GM23338 (cell line): Measurements from ENCODE around the gene OR13F1. TPM values are rescaled to one million over a fixed set of nuclear protein-coding genes. Genes with fewer than 3 reads are reported as not detected.
A peak's percentile ranks its signal among the peaks of the same experiment; 100 is the strongest.

ENCODE experiments used
- ATAC-seq: fragments of 200-7000 bp; cut with Tn5 transposase; 3 replicates; pipeline ENCODE4 v1.9.1; 2020
- DNase-seq: peaks from one replicate; pipeline ENCODE4 v3.0.0-alpha.2; 2015; ENCODE audit warnings: low spot score
- H2AFZ ChIP-seq: fragments of 200-600 bp; sonication (generic); 2 replicates; pipeline ENCODE4 v1.8.0; 2016; ENCODE audit warnings: antibody characterized with exemption, mild to moderate bottlenecking, moderate library complexity
- H3F3A ChIP-seq: fragments of 200-600 bp; sonication (generic); replicated peaks from 2 replicates; pipeline ENCODE4 v1.8.0; 2017; ENCODE audit warnings: antibody characterized with exemption, mixed run types, low read depth
- H3K27ac ChIP-seq: fragments of 200-600 bp; sonication (generic); 2 replicates; pipeline ENCODE4 v1.6.1; 2016; ENCODE audit warnings: low read depth
- H3K27me3 ChIP-seq: fragments of 200-600 bp; sonication (generic); 2 replicates; pipeline ENCODE4 v1.8.0; 2016; ENCODE audit warnings: mild to moderate bottlenecking, mixed run types, moderate library complexity; ENCODE audit not compliant: insufficient read depth
- H3K36me3 ChIP-seq: fragments of 200-600 bp; sonication (generic); 2 replicates; pipeline ENCODE4 v1.8.0; 2016; ENCODE audit warnings: mild to moderate bottlenecking; ENCODE audit not compliant: insufficient read depth
- H3K4me1 ChIP-seq: fragments of 200-600 bp; sonication (generic); 2 replicates; pipeline ENCODE4 v1.8.0; 2016; ENCODE audit warnings: mild to moderate bottlenecking, moderate library complexity; ENCODE audit not compliant: insufficient read depth
- H3K4me2 ChIP-seq: fragments of 200-600 bp; sonication (generic); 2 replicates; pipeline ENCODE4 v1.7.1; 2017; ENCODE audit warnings: mixed run types
- H3K4me3 ChIP-seq: fragments of 200-600 bp; sonication (generic); 2 replicates; pipeline ENCODE4 v1.6.1; 2016; ENCODE audit warnings: mixed run types
- H3K79me2 ChIP-seq: fragments of 200-600 bp; sonication (generic); replicated peaks from 2 replicates; pipeline ENCODE4 v1.8.0; 2017; ENCODE audit warnings: mild to moderate bottlenecking; ENCODE audit not compliant: insufficient read depth
- H3K9me2 ChIP-seq: fragments of 200-600 bp; sonication (generic); 2 replicates; pipeline ENCODE4 v1.8.0; 2017; ENCODE audit not compliant: insufficient read depth
- H4K20me1 ChIP-seq: fragments of 200-600 bp; sonication (generic); replicated peaks from 2 replicates; pipeline ENCODE4 v1.8.0; 2017; ENCODE audit warnings: mild to moderate bottlenecking; ENCODE audit not compliant: insufficient read depth
- H3K27ac Mint-ChIP-seq: 2 replicates; pipeline ENCODE4 v1.8.0; 2020; ENCODE audit warnings: inconsistent platforms, mild to moderate bottlenecking, moderate library complexity, mixed read lengths
- H3K27me3 Mint-ChIP-seq: 3 replicates; pipeline ENCODE4 v1.8.0; 2022; ENCODE audit warnings: low read depth, mild to moderate bottlenecking, moderate library complexity, mixed read lengths, inconsistent platforms; ENCODE audit not compliant: insufficient read depth, poor library complexity
- H3K36me3 Mint-ChIP-seq: 3 replicates; pipeline ENCODE4 v1.8.0; 2021; ENCODE audit warnings: low read depth, mild to moderate bottlenecking, inconsistent platforms, moderate library complexity, mixed read lengths
- H3K4me1 Mint-ChIP-seq: 3 replicates; pipeline ENCODE4 v1.8.0; 2020; ENCODE audit warnings: mild to moderate bottlenecking, inconsistent platforms, mixed read lengths
- H3K4me3 Mint-ChIP-seq: 3 replicates; pipeline ENCODE4 v1.8.0; 2021; ENCODE audit warnings: moderate library complexity, mild to moderate bottlenecking, inconsistent platforms, mixed read lengths
- H3K9me3 Mint-ChIP-seq: 3 replicates; pipeline ENCODE4 v1.8.0; 2020; ENCODE audit warnings: moderate library complexity, mild to moderate bottlenecking, inconsistent platforms, mixed read lengths
- CREB1 ChIP-seq: fragments of 250-450 bp; sonication (Bioruptor Pico); IDR thresholded peaks from 2 replicates; pipeline ENCODE4 v1.5.0; 2020; ENCODE audit warnings: low read depth, mild to moderate bottlenecking, moderate library complexity
- EZH2 ChIP-seq: fragments of 200-600 bp; sonication (generic); IDR thresholded peaks from one replicate; pipeline ENCODE4 v1.8.0; 2017; ENCODE audit warnings: antibody characterized with exemption, mild to moderate bottlenecking, low read depth; ENCODE audit not compliant: unreplicated experiment
- EZH2phosphoT487 ChIP-seq: fragments of 200-600 bp; sonication (generic); IDR thresholded peaks from one replicate; pipeline ENCODE4 v1.8.1; 2018; ENCODE audit warnings: antibody characterized with exemption; ENCODE audit not compliant: unreplicated experiment
- POLR2AphosphoS5 ChIP-seq: IDR thresholded peaks from 2 replicates; pipeline ENCODE4 v1.6.1; 2016; ENCODE audit warnings: antibody characterized with exemption, low read depth
- STAT1 ChIP-seq: IDR thresholded peaks from one replicate; pipeline ENCODE4 v1.6.1; 2016; ENCODE audit warnings: antibody characterized with exemption; ENCODE audit not compliant: unreplicated experiment
- ZNF331 ChIP-seq: fragments of 250-450 bp; sonication (Bioruptor Pico); IDR thresholded peaks from 2 replicates; pipeline ENCODE4 v1.5.0; 2020; ENCODE audit warnings: low read depth, mild to moderate bottlenecking, moderate library complexity
- polyA plus RNA-seq: library from polyadenylated mRNA; unstranded; fragments of >200 nt; fragmentation: Nextera tagmentation; extraction: Ambion mirVana; gene quantifications from 2 replicates; pipeline ENCODE4 v1.2.1, GENCODE V29; 2016
- total RNA-seq: library from RNA; depleted of rRNA; stranded (reverse); fragments of >200 nt; shearing (Covaris generic); gene quantifications from 2 replicates; pipeline ENCODE4 v1.2.3, GENCODE V29; 2014
- TF ChIP-seq, protein P1 (sequence below), 2 experiments: fragments of 200-600 bp in 1 of 2; sonication (generic) in 1 of 2; conservative IDR thresholded peaks; 2 replicates each; pipeline versions ENCODE4 v1.5.1 to v1.6.1; 2016 to 2017; ENCODE audit warnings: antibody characterized with exemption in 2 of 2, low read depth in 2 of 2, mild to moderate bottlenecking in 2 of 2, moderate library complexity in 1 of 2
- TF ChIP-seq, protein P2 (sequence below): IDR thresholded peaks from one replicate; pipeline ENCODE4 v1.6.1; 2018; ENCODE audit warnings: antibody characterized with exemption; ENCODE audit not compliant: unreplicated experiment

Gene OR13F1
- total and polyA plus RNA-seq, 2 experiments from 2014 or later, result not detected

DNA sequence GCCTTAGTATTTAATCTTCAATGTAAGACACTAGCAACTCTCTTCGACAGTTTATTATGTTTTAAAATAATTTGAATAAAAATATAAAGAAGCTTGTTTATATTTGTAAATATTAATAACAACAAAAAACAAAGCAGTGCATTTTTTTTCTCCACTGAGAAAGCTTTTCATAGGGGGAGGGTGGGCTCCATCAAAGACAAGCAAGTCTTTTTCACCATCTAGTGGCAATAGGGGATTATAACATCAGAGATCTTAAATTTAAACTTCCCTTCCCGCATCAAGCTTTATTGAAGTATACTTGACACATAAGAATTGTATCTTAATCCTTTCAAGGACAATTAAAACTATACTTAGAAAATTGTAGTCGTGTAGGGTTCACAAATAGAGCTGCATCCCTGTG lies 9.3 kb upstream of the OR13F1 start:
- peak; percentile 65 for DNase-seq
- Histone ChIP-seq H4K20me1 (no peaks in the 10 kb centered on the region), H3K4me1 (no peaks in the 10 kb centered on the region), H3K36me3 (no peaks in the 10 kb centered on the region), H3K27me3 (no peaks in the 10 kb centered on the region), H3K27ac (no peak overlapping the region), H3K79me2 (no peaks in the 10 kb centered on the region), H3K4me2 (no peak overlapping the region), H3K9me2 (no peaks in the 10 kb centered on the region), H2AFZ (no peak overlapping the region), H3F3A (no peaks in the 10 kb centered on the region), H3K4me3 (no peak overlapping the region)
- ATAC-seq, result peak; percentile 48
- no peak overlapping the region for H3K27ac Mint-ChIP-seq
- no peaks in the 10 kb centered on the region; the same call in 2 of the 3 replicates for H3K36me3 Mint-ChIP-seq
- TF ChIP-seq CREB1, result no peak
- TF ChIP-seq, protein P1, sequence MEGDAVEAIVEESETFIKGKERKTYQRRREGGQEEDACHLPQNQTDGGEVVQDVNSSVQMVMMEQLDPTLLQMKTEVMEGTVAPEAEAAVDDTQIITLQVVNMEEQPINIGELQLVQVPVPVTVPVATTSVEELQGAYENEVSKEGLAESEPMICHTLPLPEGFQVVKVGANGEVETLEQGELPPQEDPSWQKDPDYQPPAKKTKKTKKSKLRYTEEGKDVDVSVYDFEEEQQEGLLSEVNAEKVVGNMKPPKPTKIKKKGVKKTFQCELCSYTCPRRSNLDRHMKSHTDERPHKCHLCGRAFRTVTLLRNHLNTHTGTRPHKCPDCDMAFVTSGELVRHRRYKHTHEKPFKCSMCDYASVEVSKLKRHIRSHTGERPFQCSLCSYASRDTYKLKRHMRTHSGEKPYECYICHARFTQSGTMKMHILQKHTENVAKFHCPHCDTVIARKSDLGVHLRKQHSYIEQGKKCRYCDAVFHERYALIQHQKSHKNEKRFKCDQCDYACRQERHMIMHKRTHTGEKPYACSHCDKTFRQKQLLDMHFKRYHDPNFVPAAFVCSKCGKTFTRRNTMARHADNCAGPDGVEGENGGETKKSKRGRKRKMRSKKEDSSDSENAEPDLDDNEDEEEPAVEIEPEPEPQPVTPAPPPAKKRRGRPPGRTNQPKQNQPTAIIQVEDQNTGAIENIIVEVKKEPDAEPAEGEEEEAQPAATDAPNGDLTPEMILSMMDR (conservative IDR thresholded peaks at IDR 0.05; ENCODE audit: low read depth in 2 of 2), result peak; percentile 54 to 63
- no peak for TF ChIP-seq EZH2phosphoT487
- H3K4me1 Mint-ChIP-seq, result no peaks in the 10 kb centered on the region
- H3K27me3 Mint-ChIP-seq, result no peaks in the 10 kb centered on the region
- H3K4me3 Mint-ChIP-seq, result no peak overlapping the region
- H3K9me3 Mint-ChIP-seq, result peaks cover 9% of the 10 kb centered on the region; the same call in 2 of the 3 replicates

DNA sequence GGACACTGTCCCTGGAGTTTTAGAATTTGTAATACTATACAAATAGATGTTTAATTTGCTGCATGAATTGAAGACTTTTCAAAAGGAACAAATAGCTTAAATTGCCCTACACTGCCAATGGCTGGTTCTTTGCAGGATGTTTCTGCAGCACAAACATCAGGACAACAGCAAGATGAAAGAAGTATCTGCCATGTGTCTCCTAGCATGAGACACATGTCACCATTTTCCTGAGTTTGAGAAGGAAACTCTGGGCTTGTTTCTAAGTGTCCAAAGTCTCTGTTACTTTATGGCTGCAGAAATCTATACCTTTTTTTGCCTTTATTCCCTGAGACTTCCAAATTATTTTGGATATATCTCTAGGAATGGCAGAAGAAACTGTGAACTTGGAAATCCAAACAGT lies 623 bp upstream of the OR13F1 start:
- TF ChIP-seq POLR2AphosphoS5, result no peak
- no peak for TF ChIP-seq STAT1
- TF ChIP-seq, protein P2, sequence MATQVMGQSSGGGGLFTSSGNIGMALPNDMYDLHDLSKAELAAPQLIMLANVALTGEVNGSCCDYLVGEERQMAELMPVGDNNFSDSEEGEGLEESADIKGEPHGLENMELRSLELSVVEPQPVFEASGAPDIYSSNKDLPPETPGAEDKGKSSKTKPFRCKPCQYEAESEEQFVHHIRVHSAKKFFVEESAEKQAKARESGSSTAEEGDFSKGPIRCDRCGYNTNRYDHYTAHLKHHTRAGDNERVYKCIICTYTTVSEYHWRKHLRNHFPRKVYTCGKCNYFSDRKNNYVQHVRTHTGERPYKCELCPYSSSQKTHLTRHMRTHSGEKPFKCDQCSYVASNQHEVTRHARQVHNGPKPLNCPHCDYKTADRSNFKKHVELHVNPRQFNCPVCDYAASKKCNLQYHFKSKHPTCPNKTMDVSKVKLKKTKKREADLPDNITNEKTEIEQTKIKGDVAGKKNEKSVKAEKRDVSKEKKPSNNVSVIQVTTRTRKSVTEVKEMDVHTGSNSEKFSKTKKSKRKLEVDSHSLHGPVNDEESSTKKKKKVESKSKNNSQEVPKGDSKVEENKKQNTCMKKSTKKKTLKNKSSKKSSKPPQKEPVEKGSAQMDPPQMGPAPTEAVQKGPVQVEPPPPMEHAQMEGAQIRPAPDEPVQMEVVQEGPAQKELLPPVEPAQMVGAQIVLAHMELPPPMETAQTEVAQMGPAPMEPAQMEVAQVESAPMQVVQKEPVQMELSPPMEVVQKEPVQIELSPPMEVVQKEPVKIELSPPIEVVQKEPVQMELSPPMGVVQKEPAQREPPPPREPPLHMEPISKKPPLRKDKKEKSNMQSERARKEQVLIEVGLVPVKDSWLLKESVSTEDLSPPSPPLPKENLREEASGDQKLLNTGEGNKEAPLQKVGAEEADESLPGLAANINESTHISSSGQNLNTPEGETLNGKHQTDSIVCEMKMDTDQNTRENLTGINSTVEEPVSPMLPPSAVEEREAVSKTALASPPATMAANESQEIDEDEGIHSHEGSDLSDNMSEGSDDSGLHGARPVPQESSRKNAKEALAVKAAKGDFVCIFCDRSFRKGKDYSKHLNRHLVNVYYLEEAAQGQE, result no peak
- no peak for TF ChIP-seq EZH2
- no peak for TF ChIP-seq ZNF331 (CRISPR knock-in tag)
- no peaks in the 10 kb centered on the region; the same call in 2 of the 3 replicates for H3K9me3 Mint-ChIP-seq

More for the DNA sequence above, 623 bp upstream of the OR13F1 start:
- Mint-ChIP-seq H3K36me3 (no peaks in the 10 kb centered on the region), H3K4me3 (no peak overlapping the region), H3K27ac (no peak overlapping the region), H3K4me1 (no peaks in the 10 kb centered on the region), H3K27me3 (peaks cover 2% of the 10 kb centered on the region)
- no peaks in the 10 kb centered on the region for H4K20me1 ChIP-seq
- H2AFZ ChIP-seq, result no peak overlapping the region
- H3K4me3 ChIP-seq, result no peak overlapping the region
- H3F3A ChIP-seq, result no peaks in the 10 kb centered on the region
- no peaks in the 10 kb centered on the region for H3K9me2 ChIP-seq
- H3K4me2 ChIP-seq, result no peak overlapping the region
- no peak for ATAC-seq
- H3K36me3 ChIP-seq, result no peaks in the 10 kb centered on the region
- H3K27me3 ChIP-seq, result no peaks in the 10 kb centered on the region
- H3K27ac ChIP-seq, result no peak overlapping the region
- H3K79me2 ChIP-seq, result no peaks in the 10 kb centered on the region
- no peak for DNase-seq
- no peaks in the 10 kb centered on the region for H3K4me1 ChIP-seq
